Stimulated activated CD4-positive, alpha-beta T cell treated with anti-CD3 and anti-CD28 coated beads, Interleukin-4, amount 100 ng/mL, for 1 hour (primary cell): ENCODE measurements around the gene TMEM135.

Experiments
- DNase-seq: peaks from one replicate; pipeline ENCODE4 v3.0.0-alpha.2; 2020

Gene TMEM135

GRCh38 chr11:87320123-87320522, 282.4 kb downstream of the TMEM135 start:
- DNase-seq, result no peak

- DNase-seq, result no peak
Observed at GRCh38 chr11:87322568-87322967, 284.8 kb downstream of the TMEM135 start.

- DNase-seq, result no peak
Observed at GRCh38 chr11:87323899-87324298, 286.2 kb downstream of the TMEM135 start.

- DNase-seq, result no peak
Observed at GRCh38 chr11:87324817-87325489, 287.2 kb downstream of the TMEM135 start.

- DNase-seq, result no peak
Observed at GRCh38 chr11:87325490-87325872, 287.7 kb downstream of the TMEM135 start.

GRCh38 chr11:87326594-87326993, 288.9 kb downstream of the TMEM135 start:
- no peak for DNase-seq

- DNase-seq, result no peak
Observed at GRCh38 chr11:87329172-87329571, 291.4 kb downstream of the TMEM135 start.

GRCh38 chr11:87330187-87330601, 292.5 kb downstream of the TMEM135 start:
- DNase-seq, result no peak

GRCh38 chr11:87331273-87331672, 293.5 kb downstream of the TMEM135 start:
- DNase-seq, result no peak

GRCh38 chr11:87338046-87338639, 300.4 kb downstream of the TMEM135 start:
- DNase-seq, result no peak

- DNase-seq, result no peak
Observed at GRCh38 chr11:87339416-87339815, 301.7 kb downstream of the TMEM135 start.

GRCh38 chr11:87347441-87347840, 309.7 kb downstream of the TMEM135 start:
- no peak for DNase-seq

- no peak for DNase-seq
Observed at GRCh38 chr11:87347854-87348253, 310.1 kb downstream of the TMEM135 start.

- DNase-seq, result no peak
Observed at GRCh38 chr11:87351676-87352075, 313.9 kb downstream of the TMEM135 start.

- DNase-seq, result peak; percentile 87
Observed at GRCh38 chr11:87352759-87353707, 315.3 kb downstream of the TMEM135 start.

GRCh38 chr11:87353771-87354345, 316.1 kb downstream of the TMEM135 start:
- DNase-seq, result no peak

GRCh38 chr11:87355596-87355995, 317.9 kb downstream of the TMEM135 start:
- no peak for DNase-seq

- no peak for DNase-seq
Observed at GRCh38 chr11:87356428-87356827, 318.7 kb downstream of the TMEM135 start.

GRCh38 chr11:87358461-87358860, 320.7 kb downstream of the TMEM135 start:
- no peak for DNase-seq

GRCh38 chr11:87359401-87359800, 321.7 kb downstream of the TMEM135 start:
- no peak for DNase-seq

GRCh38 chr11:87361891-87362290, 324.2 kb downstream of the TMEM135 start:
- DNase-seq, result no peak

GRCh38 chr11:87366346-87366745, 328.6 kb downstream of the TMEM135 start:
- DNase-seq, result no peak

GRCh38 chr11:87366763-87367405, 329.1 kb downstream of the TMEM135 start:
- no peak for DNase-seq
